Raji (cell line): ENCODE measurements around the gene ME3.

Experiments used
- POLR2A ChIP-seq: IDR thresholded peaks from 2 replicates; pipeline ENCODE4 v1.6.1; 2011; ENCODE audit warnings: low read depth, low read length, control low read depth; ENCODE audit not compliant: insufficient read depth

Gene ME3

GRCh38 chr11:86490582-86490981 lies 181.8 kb downstream of the ME3 start:
- no peak for TF ChIP-seq POLR2A

GRCh38 chr11:86489442-86489841 lies 183.0 kb downstream of the ME3 start:
- no peak for TF ChIP-seq POLR2A

GRCh38 chr11:86488553-86488952 lies 183.9 kb downstream of the ME3 start:
- no peak for TF ChIP-seq POLR2A

- TF ChIP-seq POLR2A, result no peak
These were observed 184.7 kb downstream of the ME3 start for GRCh38 chr11:86487671-86488070.

GRCh38 chr11:86486261-86487030 lies 186.0 kb downstream of the ME3 start:
- no peak for TF ChIP-seq POLR2A

GRCh38 chr11:86484795-86485166 lies 187.6 kb downstream of the ME3 start:
- TF ChIP-seq POLR2A, result no peak

- TF ChIP-seq POLR2A, result no peak
These were observed 188.2 kb downstream of the ME3 start for GRCh38 chr11:86483940-86484794.

GRCh38 chr11:86483610-86483939 lies 188.8 kb downstream of the ME3 start:
- no peak for TF ChIP-seq POLR2A

- no peak for TF ChIP-seq POLR2A
These were observed 189.7 kb downstream of the ME3 start for GRCh38 chr11:86482692-86483091.

GRCh38 chr11:86481399-86481798 lies 191.0 kb downstream of the ME3 start:
- no peak for TF ChIP-seq POLR2A

GRCh38 chr11:86478348-86478747 lies 194.1 kb downstream of the ME3 start:
- no peak for TF ChIP-seq POLR2A

- TF ChIP-seq POLR2A, result no peak
These were observed 194.8 kb downstream of the ME3 start for GRCh38 chr11:86477495-86478155.

- TF ChIP-seq POLR2A, result no peak
These were observed 196.1 kb downstream of the ME3 start for GRCh38 chr11:86476109-86476861.

- TF ChIP-seq POLR2A, result no peak
These were observed 197.4 kb downstream of the ME3 start for GRCh38 chr11:86475027-86475426.
